NCI-H1930 (cell line): ENCODE data around the gene MYL2.
A peak's percentile ranks its signal among the peaks of the same experiment; 100 is the strongest.

Experiments
- DNase-seq, 2 experiments: peaks; one replicate each; lab custom pipeline; 2025; lab: John Stamatoyannopoulos, UW

Gene MYL2

DNA sequence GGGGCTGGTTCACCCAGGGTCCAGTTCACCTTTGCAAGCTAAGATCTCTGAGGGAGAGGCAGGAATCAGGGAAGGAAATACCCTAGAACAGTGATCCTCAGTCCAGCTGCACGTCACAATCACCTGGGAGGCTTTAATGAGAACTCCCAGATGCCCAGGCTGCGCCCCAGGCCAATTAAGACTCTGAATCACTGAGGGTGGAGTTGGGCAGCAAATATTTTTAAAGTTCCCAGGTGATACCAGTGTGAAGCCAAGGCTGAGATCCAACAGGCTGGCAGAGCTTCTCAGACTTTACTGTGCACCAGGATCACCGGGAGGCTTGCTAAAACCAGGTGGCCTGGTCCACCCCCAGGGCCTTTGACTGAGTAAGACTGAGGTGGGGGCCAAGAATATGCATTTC lies 23.8 kb downstream of the MYL2 start:
- DNase-seq = no peak

DNA sequence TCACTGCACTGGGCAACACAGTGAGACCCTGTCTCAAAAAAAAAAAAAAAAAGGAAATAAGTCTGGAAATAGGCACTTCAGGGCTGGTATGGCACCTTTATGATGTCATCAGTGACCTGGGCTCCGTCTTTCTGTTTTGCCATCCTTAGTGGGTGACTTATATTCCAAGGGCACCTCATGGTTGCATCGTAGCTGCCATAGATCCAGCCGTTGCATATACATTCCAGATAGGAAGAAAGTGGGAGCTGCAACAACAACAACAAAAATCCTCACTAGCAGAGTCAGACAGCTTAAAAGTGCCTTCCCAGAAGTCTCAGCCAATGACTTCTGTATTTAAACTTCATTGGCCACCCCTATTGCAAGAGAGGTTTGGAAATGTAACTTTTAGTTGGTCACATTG lies 26.4 kb downstream of the MYL2 start:
- DNase-seq = no peak

DNA sequence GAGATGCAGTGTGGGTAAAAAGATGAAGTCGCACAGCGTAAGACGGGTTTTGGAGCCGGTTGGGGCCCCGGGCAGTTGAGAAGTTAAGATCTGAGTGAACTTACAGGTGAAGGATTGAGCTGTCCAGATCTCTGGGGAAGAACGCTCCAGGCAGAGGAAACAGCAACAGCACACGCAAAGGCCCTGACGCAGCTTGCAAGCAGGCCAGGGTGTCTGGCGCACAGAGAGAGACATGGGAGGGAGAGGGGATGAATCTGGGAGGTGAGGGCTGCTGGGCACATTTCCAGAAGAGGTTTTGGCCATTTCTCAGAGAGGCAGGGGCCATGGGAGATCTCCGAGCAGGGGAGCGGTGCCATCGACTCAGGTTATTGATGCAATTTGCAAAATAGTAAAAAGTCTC lies 31.0 kb downstream of the MYL2 start:
- DNase-seq = no peak

DNA sequence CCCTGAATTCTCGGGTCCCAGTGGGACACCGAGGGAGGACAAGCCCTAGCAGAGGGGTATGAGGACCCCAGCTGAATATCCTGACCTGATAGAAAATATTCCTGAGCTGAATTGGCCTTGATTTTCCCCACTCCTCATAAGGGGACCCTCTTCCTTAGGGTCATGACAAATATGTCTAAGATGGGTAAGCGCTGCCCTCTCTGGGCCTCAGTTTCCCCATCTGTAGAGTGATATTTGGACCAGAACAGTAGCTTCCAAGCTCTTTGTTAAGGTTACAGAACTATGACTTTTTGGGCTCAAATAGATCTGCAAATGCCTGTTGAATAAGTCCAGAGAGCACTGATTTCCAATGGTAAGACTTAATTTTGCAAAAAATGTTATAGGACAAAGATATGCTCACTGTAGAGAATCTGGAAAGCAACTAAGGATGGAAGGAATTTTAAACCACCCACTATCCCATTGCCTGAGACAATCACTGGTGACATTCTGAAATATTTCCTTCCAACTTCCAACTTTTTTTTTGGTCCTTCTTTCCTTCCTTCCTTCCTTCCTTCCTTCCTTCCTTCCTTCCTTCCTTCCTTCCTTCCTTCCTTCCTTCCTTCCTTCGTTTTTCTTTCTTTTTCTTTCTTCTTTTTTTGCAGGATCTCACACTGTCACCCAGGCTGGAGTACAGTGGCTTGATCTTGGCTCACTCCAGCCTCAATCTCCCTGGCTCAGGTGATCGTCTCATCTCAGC lies 32.0 kb downstream of the MYL2 start:
- no peak for DNase-seq

DNA sequence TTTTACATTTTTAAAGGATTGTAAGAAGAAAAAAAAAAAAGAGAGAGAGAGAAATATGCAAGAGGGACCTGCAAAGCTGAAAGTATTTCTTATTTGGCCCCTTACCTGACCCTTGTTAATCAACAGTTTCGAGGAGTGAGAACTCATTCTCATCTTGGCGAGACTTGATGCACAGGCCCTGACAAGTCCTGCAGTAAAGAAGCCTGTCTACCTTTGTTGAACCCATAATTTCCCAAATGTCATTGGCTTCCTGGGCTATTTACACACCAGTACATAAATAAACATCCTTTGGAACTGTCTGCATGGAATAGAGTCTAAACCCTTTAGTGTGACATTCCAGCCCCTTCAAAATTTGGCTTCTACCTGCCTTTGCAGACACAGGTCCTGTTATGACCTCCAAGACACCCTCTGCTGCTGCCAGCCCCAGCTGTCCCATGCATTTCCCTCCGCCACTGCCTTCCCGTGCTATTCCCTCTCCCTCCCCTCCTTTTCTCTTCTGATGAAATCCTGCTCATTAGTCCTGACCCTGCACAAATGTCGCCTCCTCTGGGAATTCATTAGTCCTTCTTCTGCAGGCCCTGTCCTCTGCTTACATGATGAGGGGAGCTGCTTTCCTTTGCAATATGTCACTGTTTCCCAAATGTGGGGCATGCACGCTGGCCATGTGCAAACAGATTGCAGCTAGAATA lies 35.1 kb downstream of the MYL2 start:
- DNase-seq = peak in 1 of 2 experiments; percentile 16

DNA sequence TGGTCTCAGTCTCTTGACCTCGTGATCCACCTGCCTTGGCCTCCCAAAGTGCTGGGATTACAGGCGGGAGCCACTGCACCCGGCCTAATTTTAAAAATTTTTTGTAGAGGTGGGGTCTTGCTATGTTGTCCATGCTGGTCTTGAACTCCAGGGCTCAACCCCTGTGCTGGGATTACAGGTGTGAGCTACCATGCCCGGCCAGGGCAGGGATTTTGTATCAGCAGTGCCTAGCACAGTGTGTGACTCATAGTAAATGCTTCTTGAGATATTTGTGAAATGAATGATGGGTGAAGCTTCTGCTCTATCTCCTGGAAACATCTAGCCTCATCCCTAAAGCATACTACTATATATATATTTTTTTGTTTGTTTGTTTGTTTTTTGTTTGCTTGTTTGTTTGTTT lies 37.1 kb downstream of the MYL2 start:
- DNase-seq = no peak

DNA sequence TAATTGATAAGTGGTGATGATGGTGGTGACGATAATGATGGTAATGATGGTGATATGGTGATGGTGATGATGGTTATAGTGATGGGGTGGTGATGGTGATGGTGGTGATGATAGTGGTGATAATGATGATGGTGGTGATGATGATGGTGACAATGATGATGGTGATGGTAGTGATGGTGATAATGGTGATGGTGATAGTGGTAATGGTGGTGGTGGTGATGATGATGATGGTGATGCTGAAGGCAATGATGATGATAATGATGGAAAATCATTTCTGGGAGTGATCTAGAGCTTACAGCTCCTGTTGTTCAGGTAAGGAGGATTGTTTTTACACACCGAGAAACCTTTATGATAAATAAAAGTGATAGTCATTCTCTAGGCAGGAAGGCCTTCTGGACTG lies 39.7 kb downstream of the MYL2 start:
- DNase-seq = no peak

DNA sequence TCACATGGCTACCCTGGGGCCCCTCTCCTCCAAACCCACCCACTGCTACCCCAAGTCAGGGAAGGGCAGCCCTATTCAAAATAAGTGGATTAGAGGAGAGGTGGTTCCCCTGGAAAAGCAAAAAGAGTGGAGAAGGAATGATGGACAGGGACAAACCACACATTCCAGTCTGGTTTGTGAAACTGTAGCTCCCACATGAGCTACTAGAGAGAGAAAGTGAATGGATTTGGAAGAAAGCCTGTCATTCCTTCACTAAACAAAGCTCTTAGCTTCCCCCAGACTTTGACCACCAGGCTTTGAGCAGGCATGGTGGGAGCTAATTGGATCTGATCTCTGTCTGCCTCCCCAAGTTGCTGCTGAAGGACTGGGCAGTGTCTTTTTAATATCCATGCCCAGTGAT lies 45.6 kb downstream of the MYL2 start:
- DNase-seq = no peak

DNA sequence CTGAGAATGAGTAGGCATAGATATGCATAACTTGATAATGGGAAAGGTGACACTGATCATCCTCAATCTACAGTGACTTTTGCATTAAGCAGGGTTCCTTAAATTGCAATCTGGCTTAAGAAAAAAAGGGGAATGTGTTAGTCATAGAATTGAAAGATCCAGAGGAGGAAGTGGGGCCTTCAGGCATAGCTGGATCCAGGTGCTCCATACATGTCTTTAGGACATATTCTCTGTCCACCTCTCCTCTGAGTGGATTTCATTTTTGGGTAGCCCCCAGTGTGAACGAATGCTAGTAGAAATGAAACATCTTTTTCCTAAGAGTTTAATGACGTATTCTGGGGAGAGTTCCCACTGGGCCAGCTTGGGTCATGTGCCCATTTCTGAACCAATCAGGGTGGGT lies 46.0 kb downstream of the MYL2 start:
- DNase-seq = no peak

DNA sequence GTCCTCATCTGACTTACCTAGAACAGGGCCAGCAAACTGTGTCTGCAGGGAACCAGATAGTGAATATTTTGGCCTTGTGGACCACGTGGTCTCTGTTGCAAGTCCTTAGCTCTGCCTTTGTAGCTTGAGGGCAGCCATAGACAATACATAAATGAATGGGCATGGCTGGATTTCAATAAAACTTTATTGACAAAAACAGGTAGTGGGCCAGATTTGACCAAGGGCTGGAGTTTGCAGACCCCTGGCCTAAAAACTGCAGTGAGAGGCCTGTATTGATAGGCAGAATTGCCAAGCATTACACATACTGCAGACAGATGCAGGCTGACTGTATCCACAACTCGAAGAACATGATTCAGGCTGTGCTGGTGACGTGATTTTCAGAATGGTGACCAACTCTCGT lies 48.3 kb downstream of the MYL2 start:
- no peak for DNase-seq

DNA sequence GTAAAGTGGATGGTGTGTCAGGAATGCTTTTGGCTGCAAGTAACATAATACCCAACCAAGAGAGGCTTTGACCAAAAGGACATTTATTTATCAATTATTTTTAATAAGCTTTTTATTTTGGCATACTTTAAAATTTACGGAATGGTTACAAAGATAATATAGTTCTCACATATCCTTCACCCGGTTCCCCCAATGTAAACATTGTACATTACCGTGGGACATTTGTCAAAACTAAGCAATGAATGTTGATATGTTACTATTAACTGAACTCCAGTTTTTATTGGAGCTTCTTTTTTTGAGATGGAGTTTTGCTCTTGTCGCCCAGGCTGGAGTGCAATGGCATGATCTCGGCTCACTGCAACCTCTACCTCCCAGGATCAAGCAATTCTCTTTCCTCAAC lies 50.6 kb downstream of the MYL2 start:
- DNase-seq = no peak

DNA sequence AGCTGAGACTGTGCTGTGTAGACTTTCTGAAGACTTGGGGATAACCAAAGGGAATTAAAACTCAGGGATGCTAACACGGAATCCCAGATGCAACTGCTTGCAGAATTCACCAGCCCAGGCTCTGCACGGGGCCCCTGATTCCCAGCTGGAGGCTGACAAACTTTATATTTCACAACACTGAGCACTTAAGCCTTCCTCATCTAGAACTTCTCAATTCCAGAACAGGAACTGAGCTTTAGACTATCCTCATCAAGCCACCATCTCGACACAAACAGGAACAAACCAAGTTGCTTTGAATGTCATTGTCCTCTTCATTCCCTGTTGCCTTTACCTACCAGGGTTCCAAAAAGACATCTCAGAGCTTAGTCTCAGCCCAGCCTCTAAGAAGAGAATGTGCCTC lies 51.4 kb downstream of the MYL2 start:
- no peak for DNase-seq

DNA sequence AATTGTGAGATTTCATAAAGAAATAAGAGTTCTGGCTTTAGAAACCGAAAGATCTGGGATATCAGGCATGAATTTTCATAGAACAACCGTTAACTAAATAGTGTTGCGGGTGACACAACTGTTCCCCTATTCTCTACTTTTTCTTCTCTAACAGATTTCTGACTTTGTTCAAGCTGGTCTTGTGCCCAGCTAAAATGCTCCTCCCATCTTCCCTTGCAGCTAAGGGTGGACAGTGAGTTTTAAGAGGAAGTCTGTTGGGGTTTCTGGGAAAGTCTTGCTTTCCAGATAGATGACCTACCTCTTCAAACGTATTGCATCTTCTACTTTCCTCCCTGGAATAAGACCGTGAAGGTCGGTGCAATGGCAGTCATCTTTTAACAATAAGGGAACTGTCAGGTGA lies 54.9 kb downstream of the MYL2 start:
- DNase-seq = no peak

DNA sequence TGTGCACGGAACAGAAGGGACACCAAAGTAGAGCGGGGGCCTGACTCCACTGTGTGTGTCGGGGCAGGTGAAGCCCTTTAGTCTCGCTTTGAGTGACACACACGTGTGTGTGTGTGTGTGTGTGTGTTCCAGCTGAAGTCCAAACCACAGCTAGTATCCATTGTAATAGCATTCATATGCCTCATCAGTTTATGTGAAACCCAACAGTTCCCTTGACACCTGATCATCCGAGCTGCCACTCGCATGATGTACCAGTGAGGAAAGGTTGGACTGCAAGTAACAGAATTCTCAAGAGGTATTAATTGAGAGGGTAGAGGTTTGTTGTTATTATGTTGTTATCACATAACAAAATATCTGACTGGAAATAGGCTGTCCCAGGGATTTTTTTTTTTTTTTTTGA lies 57.2 kb downstream of the MYL2 start:
- no peak for DNase-seq

DNA sequence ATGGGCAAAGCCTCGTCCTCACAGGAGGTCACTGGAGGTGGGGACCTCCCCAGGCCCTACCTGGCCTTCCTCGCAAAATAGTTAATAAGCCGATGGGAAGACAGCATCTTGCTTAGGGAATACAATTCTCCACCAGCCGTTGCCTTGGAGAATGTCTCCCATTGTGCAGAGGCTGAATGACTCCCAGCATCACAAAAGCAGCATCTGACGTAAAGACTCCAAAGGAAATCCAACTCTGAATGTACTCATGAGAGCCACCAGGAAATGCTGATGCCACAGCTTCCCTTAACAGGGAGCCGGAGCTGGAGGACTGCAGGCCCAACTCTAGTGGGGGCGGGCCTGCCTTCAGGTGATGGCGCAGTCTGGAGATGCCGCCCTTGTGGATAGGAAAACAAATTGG lies 58.0 kb downstream of the MYL2 start:
- no peak for DNase-seq

DNA sequence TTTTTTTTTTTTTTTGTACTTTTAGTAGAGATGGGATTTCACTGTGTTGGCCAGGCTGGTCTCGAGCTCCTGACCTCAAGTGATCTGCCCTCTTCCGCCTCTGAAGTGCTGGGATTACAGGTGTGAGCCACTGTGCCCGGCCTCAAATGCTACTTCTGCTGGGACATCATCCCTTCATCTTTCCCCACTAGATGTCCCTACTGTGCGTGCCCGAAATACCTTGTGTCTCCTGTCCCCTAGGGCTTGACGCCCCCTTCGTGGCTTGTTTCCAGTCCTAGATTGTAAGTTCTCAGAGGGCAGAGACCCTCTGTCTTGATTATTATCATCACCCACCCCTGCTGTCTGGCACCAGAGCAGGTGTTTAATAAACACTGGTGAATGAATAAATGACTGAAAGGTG lies 58.6 kb downstream of the MYL2 start:
- DNase-seq = no peak
